Right lobe of liver (tissue), 4 donors: ENCODE measurements around the gene RNASEL.

Source experiments
- POLR2A ChIP-seq: fragments of 450-650 bp; IDR thresholded peaks from one replicate; pipeline ENCODE4 v1.6.1; 2017; ENCODE audit warnings: antibody characterized with exemption, mild to moderate bottlenecking
- TF ChIP-seq, protein P1 (sequence below), 4 donors: fragments of 200-600 bp in 3 of 4; fragments of 450-650 bp in 1 of 4; IDR thresholded peaks; one replicate each; pipeline versions ENCODE4 v1.5.1 to v1.8.0; 2016 to 2022; ENCODE audit warnings: antibody characterized with exemption in 4 of 4, mild to moderate bottlenecking in 2 of 4
- donor health status: DM: no; HTN: no; CAD: no.
- donor health status: DM: no; HTN: no; CAD: no.
- donor health status: DM: no; HTN: yes; CAD: no.

DNA sequence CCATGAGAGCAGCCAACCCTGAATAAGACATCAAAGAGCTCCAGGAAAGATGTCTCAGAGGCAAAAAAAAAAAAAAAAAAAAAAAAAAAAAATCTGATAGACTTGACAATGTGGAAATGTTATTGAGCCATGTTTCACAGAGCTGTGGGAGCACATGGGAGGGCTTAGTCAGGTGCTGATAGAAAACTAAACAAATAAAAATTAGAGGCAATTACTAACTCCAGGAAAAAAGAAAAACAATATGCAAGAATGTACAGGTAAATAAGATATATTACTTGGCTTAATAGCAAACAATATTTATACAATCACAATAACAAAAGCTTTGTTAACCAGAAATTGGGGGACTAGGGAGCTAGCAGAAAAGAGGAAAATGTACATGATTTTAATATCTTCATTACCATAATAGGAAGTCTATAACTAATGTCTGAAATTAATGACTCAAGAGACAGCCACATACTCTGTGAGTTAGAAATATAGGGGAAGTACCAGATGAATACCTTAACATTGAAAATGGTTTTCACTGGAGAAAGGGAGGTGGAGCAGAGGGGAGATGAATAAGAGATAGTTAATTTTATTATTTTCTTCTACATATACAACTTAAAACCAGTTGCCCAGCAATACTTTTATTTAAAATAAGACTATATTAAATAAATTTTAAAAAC lies 32.0 kb upstream of the RNASEL start:
- TF ChIP-seq, protein P1, sequence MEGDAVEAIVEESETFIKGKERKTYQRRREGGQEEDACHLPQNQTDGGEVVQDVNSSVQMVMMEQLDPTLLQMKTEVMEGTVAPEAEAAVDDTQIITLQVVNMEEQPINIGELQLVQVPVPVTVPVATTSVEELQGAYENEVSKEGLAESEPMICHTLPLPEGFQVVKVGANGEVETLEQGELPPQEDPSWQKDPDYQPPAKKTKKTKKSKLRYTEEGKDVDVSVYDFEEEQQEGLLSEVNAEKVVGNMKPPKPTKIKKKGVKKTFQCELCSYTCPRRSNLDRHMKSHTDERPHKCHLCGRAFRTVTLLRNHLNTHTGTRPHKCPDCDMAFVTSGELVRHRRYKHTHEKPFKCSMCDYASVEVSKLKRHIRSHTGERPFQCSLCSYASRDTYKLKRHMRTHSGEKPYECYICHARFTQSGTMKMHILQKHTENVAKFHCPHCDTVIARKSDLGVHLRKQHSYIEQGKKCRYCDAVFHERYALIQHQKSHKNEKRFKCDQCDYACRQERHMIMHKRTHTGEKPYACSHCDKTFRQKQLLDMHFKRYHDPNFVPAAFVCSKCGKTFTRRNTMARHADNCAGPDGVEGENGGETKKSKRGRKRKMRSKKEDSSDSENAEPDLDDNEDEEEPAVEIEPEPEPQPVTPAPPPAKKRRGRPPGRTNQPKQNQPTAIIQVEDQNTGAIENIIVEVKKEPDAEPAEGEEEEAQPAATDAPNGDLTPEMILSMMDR (IDR thresholded peaks at IDR 0.05): no peak
- no peak for TF ChIP-seq POLR2A
